ENCODE measurements around the gene LIFR. TPM values are rescaled to one million over a fixed set of nuclear protein-coding genes. Genes with fewer than 3 reads are reported as not detected.

Gene LIFR
- total and polyA plus RNA-seq, 2 donors (not counting 3 experiments of a cell fraction or from before 2014, with no cell fraction given): 4.1 to 36.4 TPM

DNA sequence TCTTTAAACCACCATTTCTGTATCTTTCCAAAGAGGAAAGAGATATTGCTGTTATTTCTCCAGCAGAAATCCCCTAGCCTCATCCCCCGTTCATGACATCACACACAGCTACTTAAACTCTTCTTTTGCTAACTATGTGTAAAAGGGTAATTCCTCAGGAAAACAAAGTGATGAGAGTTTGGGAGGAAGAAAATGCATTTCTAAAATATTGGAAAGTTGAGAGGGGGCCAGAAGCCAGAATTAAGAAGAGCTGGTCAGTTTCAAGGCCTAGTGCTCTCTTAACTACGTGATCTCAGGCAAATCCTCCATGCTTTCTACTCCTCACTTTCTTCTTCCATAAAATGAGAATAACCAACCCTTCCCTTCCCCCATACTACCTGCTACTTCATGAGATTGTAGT, 109.4 kb downstream of the LIFR start:
- ChIA-PET POLR2A (no interaction called here), CTCF (interaction anchor here (0.9 to 3.1 kb wide), 6 partner anchors 17 to 363 kb away, joined by 3 to 10 read pairs (median 3); no protein-coding TSS in a partner anchor)
- dilution Hi-C loops (cut with MboI; ENCODE audit: extremely low pct_ligation_motif_present, low sequenced_read_pairs): loop anchor here (25.0 kb wide), 1 partner anchor 365 kb away; no protein-coding TSS in a partner anchor
- no peaks in the 10 kb centered on the region for H4K20me1 ChIP-seq (replicated peaks; ENCODE audit: control insufficient read depth, extremely low read depth, insufficient read depth, low read length)
- H3K27me3 ChIP-seq (ENCODE audit: control insufficient read depth in 2 of 2, insufficient read depth in 2 of 2, low read length in 2 of 2): no peaks in the 10 kb centered on the region
- no peaks in the 10 kb centered on the region for H3K36me3 ChIP-seq (ENCODE audit: control insufficient read depth in 2 of 2, extremely low read depth in 1 of 2, insufficient read depth in 2 of 2, low read length in 2 of 2)
- no peaks in the 10 kb centered on the region for H3K79me2 ChIP-seq (ENCODE audit: control insufficient read depth, insufficient read depth, low read length)
- no peak overlapping the region for H3K4me2 ChIP-seq (ENCODE audit: insufficient read depth, low read length)
- no peaks in the 10 kb centered on the region for H3K9me3 ChIP-seq (replicated peaks; ENCODE audit: control insufficient read depth, insufficient read depth, low read length)
- FAIRE-seq (no peak), DNase-seq (ENCODE audit: low read depth, low spot score) (no peak)
- no peak overlapping the region for H3K4me3 ChIP-seq (replicated peaks in 1 of 3; ENCODE audit: insufficient read depth in 1 of 3, low read depth in 1 of 3, low read length in 3 of 3)
- TF ChIP-seq POLR2A (IDR thresholded peaks at IDR 0.05; ENCODE audit: low read depth, low read length) (no peak), JUN (IDR thresholded peaks at IDR 0.05; ENCODE audit: borderline replicate concordance, insufficient read depth, insufficient read length, low read depth) (no peak), POLR2AphosphoS5 (IDR thresholded peaks at IDR 0.05; ENCODE audit: insufficient read depth, low read depth, low read length) (no peak), EZH2 (IDR thresholded peaks at IDR 0.05; ENCODE audit: borderline replicate concordance, low read depth, low read length, severe bottlenecking) (no peak), GATA2 (IDR thresholded peaks at IDR 0.05; ENCODE audit: insufficient read depth, insufficient read length, low read depth, low read length) (no peak), MYC (IDR thresholded peaks at IDR 0.05; ENCODE audit: low read depth, low read length) (no peak), FOS (IDR thresholded peaks at IDR 0.05; ENCODE audit: borderline replicate concordance, insufficient read depth, low read length) (no peak)
- TF ChIP-seq, protein P1, sequence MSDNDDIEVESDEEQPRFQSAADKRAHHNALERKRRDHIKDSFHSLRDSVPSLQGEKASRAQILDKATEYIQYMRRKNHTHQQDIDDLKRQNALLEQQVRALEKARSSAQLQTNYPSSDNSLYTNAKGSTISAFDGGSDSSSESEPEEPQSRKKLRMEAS (IDR thresholded peaks at IDR 0.05; ENCODE audit: insufficient read depth, insufficient read length): no peak
- TF ChIP-seq, protein P2, sequence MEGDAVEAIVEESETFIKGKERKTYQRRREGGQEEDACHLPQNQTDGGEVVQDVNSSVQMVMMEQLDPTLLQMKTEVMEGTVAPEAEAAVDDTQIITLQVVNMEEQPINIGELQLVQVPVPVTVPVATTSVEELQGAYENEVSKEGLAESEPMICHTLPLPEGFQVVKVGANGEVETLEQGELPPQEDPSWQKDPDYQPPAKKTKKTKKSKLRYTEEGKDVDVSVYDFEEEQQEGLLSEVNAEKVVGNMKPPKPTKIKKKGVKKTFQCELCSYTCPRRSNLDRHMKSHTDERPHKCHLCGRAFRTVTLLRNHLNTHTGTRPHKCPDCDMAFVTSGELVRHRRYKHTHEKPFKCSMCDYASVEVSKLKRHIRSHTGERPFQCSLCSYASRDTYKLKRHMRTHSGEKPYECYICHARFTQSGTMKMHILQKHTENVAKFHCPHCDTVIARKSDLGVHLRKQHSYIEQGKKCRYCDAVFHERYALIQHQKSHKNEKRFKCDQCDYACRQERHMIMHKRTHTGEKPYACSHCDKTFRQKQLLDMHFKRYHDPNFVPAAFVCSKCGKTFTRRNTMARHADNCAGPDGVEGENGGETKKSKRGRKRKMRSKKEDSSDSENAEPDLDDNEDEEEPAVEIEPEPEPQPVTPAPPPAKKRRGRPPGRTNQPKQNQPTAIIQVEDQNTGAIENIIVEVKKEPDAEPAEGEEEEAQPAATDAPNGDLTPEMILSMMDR (IDR thresholded peaks at IDR 0.05; ENCODE audit: extremely low read depth in 1 of 2, insufficient read depth in 1 of 2, low read depth in 1 of 2, low read length in 2 of 2): no peak
- intact Hi-C loops (cut with micrococcal nuclease): no loop called here
- BruUV-seq (replicated peaks): no TSS peak
- H3K9me1 ChIP-seq (replicated peaks; ENCODE audit: control insufficient read depth, extremely low read depth, insufficient read depth, low read length): no peaks in the 10 kb centered on the region
- H3K9ac ChIP-seq (replicated peaks; ENCODE audit: extremely low read depth, insufficient read depth, low read length): no peak overlapping the region
- H3K4me1 ChIP-seq (ENCODE audit: control insufficient read depth, extremely low read depth, insufficient read depth, low read length): no peaks in the 10 kb centered on the region
- no peak overlapping the region for H3K27ac ChIP-seq (ENCODE audit: insufficient read depth, low read depth, low read length)
- no peak overlapping the region for H2AFZ ChIP-seq (ENCODE audit: low read depth, low read length)
